GM20431 (cell line): ENCODE measurements around the gene TEKT5.

Source experiments
- in situ Hi-C: fragments of 300-500 bp; cut with MseI, MboI; formaldehyde crosslinking; loops from one replicate; pipeline ENCODE4 v1.15.0; 2020; ENCODE audit warnings: low sequenced_read_pairs; ENCODE audit not compliant: unreplicated experiment

The TEKT5 gene

DNA sequence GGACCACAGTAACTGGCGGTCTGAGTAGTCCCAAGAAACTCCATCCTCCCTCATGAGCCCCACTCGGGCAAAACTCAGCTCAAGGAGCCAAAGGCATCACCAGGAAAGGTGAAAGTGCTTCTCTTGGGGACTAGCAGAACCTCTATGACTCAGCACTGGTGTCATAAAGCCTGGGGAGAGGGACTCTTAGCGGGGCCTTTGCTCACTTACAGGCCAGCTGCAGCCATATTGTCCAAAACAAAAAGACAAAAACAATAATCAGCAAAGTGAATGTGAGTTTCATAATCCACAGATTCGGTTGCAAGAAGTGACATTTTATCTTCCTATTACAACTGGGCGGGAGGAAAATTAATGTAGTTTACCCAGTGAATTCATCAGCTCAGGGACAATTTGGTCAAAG is at the start of gene TEKT5:
TSS of gene TEKT5 (minus strand) at position 101 of the 400 bp plus-strand sequence. CDS start at position 44, 57 bp downstream.
- in situ Hi-C loops = no loop called here

DNA sequence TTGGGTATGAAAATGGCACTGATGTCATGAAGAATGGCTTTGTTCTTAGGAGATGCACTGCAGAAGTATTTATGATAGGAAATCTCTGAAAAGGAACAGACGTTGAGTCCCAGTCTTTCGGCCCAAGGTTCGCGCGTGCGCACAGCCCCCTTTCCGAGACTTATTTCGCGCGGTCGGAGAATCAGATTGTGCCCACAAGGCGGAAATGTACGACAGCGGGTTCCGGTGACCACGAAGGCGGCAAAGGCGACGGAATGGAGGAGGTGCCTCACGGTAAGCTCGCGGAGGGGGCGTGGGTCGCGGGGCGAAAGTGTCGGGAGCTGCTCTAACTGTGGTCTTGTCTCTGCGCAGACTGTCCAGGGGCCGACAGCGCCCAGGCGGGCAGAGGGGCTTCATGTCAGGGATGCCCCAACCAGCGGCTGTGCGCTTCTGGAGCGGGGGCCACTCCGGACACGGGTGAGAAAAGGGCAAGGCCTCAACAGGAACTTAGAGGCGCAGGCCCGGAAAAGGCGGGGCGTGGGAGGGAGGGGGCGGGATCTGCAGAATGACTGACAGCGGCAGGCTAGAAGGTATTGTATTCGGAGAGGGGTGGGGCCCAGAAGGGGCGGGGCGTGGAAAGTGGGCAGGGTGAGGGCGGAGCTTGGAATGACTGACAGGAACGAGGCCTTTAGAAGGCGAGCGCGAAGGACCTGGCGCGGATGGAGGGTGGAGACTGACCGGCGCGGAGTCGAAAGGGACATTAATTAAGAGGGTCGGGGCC is 49.1 kb upstream of the TEKT5 start, which contains the start of gene NUBP1:
TSS of gene NUBP1 (plus strand) at position 233 of the 760 bp plus-strand sequence. CDS start at position 255, 22 bp downstream.
- in situ Hi-C loops = loop anchor here (25.0 kb wide), 1 partner anchor 481 kb away; no protein-coding TSS in a partner anchor

DNA sequence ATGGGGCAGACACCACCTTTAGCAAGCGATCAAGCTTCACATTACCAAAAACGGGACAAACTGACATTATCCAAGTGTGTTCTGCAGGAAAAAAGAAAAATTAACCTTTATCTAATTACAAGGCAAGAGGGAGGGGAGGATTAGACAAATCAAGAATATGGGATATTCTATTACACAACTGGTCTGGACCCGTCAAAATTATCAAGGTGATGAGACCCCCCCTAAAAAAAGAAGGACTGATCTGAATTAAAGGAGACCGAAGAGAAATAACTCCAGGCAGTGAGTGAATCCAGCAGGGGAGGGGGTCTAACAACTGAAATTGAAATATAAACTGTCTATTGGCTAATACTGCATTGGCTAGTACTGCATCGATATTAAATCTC is 48.5 kb upstream of the TEKT5 start:
- in situ Hi-C loops = loop anchor here (25.0 kb wide), 1 partner anchor 481 kb away; no protein-coding TSS in a partner anchor

DNA sequence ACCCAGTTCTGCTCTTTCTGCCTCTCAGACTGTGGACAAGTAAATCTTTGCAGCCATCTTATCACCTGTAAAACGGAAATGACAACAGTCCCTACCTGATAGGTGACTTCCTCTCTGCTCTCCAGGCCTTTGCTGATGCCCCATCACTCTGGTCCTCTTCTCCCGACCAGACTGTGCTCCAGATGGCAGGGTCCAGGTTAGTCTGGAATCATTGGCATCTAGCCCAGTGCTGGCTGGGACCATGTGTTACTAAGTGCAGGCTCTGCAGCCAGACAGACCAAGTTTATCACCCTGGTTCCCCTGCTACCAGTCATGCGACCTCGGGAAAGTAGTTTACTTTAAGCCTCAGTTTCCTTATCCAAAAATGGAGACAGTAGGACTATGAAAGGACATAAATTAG is 47.1 kb upstream of the TEKT5 start:
- in situ Hi-C loops = loop anchor here (25.0 kb wide), 1 partner anchor 480 kb away; no protein-coding TSS in a partner anchor

DNA sequence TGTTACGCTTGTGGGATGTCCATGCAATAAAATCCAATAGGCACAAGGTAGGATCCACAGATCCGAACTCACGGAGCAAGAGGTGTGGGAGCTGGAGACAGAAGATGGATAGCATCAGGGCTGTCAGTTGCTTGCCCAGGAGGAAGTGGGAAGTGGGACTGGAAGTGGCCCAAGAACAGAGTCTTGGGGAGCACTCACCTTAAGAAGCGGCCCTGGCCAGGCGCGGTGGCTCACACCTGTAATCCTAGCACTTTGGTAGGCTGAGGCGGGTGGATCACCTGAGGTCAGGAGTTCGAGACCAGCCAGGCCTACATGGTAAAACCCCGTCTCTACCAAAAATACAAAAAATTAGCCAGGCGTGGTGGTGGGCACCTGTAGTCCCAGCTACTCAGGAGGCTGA is 46.5 kb upstream of the TEKT5 start:
- in situ Hi-C loops = loop anchor here (25.0 kb wide), 1 partner anchor 479 kb away; no protein-coding TSS in a partner anchor

DNA sequence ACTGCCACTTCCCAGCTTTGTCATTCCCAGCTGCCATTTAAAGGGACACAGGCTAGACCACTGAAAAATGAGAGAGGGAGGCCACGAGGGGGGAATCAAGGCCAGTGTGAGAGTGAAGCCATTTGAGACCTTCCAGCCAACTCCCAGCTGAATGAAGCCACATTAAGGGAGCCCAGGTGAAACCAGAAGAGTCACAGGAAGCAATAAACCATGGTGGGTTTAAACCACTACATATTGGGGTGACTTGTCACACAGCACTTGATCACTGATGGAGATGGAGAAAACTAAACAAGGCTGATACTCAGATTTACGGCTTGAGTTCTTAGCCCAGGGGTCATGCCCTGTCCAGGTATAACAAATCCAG is 46.1 kb upstream of the TEKT5 start:
- in situ Hi-C loops = loop anchor here (25.0 kb wide), 1 partner anchor 479 kb away; no protein-coding TSS in a partner anchor

DNA sequence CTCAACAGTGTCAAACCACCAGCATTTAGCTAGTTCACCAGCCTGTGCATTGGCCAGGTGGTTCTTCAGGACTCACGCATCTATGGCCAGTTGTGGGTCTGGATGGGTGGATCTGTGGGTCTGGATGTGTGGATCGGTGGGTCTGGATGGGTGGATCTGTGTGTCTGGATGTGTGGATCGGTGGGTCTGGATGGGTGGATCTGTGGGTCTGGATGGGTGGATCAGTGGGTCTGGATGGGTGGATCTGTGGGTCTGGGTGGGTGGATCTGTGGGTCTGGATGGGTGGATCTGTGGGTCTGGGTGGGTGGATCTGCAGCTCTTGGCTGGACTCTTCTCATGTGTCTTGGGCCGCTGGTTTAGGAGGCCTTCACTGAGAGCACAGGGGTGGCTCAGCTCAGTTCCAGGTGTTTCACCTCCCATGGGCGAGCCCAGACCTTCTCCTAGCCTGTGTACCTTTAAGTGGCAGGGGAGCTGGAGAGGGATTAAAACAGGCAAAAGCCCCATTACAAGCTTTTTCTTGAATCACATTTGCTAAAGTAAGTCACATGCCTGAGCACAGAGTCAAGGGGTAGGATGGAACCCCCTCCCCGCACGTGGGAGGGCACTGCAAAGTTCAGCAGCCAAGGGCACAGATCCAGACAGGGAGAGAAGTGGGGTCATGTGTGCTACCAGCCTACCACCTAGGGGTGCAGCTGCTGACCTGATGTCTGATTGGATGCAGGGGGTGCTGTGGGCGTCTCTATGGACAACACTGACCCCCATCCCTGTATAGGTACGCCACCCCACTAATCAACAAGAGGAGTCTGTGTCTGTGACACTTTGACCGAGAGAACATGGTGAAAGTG is 45.5 kb upstream of the TEKT5 start:
- in situ Hi-C loops = loop anchor here (10.0 to 25.0 kb wide), 2 partner anchors 215 to 478 kb away; no protein-coding TSS in a partner anchor

DNA sequence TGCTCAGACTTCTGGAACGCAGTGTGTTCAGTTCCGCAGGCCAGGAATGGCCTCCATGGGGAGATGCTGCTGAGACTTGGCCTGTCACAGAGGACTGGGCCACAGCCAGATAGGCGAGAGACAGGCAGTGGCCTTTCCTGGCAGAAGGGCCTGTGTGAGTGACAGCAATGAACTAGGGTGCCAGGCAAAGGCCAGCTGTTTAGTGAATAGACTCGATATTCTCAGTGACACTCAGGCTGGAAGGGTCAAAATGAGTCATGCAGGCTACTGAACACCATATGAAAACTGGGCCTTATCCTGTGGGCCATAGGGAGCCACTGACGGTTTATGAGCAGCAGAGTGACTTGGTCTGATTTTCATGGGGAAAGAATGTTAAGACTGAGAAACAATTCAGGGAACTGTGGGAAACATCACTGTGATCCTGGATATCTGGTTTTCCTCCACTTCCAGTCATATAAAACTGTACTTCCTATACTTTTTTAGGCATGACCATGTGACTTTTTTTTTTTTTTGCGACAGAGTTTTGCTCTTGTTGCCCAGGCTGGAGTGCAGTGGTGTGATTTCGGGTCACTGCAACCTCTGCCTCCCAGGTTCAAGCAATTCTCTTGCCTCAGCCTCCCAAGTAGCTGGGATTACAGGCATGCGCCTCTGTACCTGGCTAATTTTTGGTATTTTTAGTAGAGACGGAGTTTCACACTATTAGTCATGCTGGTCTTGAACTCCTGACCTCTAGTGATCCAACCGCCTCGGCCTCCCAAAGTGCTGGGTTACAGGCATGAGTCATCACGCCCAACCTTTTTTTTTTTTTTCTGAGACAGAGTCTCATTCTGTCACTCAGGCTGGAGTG is 43.7 kb upstream of the TEKT5 start:
- in situ Hi-C loops = loop anchor here (10.0 to 25.0 kb wide), 2 partner anchors 214 to 476 kb away; no protein-coding TSS in a partner anchor

DNA sequence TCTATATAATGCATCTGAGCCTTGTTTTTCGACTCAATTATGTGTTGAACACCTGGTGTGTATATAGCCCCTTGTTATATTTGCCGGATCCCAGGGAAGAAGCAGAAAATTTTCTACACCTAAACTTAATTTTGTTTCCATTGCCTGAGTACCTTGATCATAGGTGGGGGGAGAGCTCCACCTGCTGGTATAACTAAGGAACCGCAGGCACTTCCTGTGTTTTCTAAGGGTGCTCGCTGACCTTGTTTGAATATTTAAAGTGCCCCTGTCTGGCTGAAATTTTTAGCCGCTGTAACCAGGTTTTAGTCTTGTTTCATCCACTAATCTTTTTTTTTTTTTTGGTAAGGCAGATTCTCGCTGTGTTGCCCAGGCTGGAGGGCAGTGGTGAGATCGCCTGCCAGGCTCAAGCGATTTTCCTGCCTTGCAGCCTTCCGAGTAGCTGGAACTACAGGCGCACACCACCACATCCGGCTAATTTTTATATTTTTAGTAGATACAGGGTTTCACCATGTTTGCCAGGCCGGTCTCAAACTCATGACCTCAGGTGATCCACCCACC is 42.4 kb upstream of the TEKT5 start:
- in situ Hi-C loops = loop anchor here (10.0 to 25.0 kb wide), 2 partner anchors 212 to 475 kb away; no protein-coding TSS in a partner anchor

DNA sequence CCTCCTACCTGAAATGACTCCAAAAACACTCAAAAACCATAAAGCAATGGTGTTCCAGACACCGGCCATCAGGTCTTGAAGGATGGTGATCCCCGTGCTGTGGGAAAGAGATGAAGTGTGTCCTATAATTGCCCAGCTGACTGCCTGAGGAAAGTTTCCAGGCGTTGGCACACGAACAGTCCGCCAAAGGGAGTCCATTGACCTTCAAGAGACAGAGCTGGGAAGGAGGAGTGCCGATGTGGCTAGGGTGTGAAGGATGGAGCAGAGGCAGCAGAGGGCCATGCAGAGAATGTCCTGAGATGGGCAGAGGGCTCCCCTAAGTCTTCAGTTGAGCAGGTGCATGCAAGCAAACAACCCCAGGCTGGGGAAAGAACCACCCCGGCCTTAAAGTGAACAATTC is 37.1 kb upstream of the TEKT5 start:
- in situ Hi-C loops = loop anchor here (10.0 to 25.0 kb wide), 2 partner anchors 207 to 469 kb away; no protein-coding TSS in a partner anchor

DNA sequence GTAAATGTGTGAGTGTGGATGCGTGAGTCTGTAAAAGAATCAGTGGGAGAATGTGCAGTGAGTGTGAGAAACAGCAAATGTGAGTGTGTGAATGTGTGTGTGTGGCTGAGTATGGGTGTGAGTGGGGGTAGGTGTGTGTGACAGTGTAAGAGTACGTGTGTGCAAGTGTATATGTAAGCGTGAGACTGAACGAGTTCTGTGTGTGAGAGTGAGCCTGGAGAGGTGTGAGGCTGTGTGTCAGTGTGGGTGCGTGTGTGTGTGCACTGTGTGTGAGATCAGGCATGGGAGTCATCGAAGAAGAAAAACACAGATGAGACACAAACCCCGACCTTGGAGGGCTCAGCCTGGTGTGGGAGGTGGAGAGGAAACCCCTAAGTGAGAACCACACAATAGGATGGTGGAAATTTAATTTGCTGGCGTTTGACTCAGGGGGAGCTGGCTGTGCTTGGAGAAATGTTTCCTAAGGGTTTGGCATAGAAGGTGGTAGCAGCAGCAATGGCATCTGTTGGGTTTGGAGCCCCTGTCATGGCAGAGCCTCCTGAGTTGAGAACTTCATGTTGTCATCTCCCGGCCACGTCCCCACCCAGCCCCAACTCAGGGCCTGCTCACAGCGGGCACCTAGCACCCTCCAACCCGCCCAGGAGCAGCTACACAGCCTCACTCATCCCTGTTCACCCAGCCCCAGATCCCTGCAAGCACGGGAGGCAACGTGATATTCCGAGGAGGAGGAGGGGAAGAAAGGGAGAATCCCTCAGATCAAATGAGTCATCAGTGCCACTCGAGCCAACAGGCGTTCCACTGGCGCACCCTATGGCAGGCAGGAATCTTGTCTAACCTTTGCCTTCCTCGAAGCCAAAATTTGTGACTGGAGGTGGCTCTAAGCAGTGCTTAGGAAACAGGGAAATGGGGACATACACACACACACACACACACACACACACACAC is 34.6 kb upstream of the TEKT5 start:
- in situ Hi-C loops = loop anchor here (10.0 to 25.0 kb wide), 2 partner anchors 205 to 467 kb away; no protein-coding TSS in a partner anchor

DNA sequence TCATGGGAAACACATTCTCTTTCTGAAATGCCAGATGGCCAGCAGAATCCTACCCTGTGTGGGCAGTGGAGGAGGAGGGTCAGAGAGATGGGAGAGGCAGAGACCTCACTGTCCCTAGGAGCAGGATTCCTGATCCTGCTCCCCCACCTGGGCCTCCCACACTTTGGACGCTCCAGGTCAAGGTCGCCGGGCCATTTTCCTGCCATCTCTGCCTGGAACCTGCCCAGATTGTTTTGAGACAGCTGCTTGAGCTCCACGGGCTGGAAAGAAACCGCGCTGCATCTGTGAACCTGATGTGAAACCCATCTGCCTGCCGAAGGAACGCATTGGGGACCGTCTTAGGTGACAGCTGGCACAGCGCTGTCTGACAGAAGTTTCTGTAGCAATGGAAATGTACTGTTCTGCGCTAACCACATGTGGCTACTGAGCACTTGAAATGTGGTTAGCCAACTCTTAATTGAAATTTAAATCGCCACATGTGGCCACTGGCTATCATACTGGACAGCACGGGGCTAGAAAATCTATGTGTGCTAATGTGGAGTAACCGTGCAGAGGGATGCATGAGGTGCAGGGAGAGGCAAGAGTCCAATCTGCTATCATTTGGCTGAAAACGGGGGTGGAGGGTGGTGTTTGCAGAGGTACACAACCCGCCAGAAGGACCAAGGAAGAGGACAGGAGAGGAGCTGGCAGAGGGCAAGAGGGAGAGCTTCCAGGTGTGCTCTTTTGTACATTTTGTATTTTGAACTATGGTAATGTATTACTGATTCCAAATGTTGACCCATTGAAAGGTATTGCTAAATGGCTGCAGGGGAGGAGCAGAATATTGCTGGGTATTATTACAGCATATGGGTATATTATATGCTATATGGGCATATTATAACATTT is 33.5 kb upstream of the TEKT5 start:
- in situ Hi-C loops = loop anchor here (25.0 kb wide), 1 partner anchor 466 kb away; no protein-coding TSS in a partner anchor

DNA sequence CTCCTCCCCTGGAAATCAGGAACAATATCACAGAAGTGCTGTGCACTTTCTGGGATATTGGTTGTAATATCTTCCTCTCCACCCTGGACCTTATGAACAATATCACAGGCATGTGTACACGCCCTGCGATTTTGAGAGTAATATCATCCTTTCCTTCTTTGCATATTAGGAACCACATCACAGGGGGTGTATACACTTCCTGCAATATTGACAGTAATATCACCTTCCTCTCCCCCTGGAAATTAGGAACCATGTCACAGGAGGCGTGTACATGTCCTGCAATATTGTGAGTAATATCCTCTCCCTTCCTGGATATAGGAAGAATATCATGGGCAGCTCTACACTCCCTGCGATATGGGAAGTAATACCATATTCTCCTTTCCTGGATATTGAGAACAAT is 14.2 kb upstream of the TEKT5 start:
- in situ Hi-C loops = no loop called here

DNA sequence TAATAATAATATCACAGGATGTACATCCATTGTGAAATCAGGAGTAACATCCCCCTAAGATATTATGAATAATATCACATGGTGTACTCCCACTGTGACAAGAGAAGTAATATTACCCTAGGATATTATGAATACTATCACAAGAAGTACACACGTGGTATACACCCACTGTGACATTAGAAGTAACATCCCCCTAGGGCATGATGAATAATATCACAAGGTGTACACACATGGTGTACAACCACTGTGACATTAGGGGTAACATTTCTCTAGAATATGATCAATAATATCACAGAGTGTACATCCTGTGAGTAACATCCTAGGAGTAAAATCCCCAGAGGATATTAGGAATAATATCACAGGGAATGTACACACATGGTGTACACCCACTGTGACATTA is 5.0 kb upstream of the TEKT5 start:
- in situ Hi-C loops = no loop called here

DNA sequence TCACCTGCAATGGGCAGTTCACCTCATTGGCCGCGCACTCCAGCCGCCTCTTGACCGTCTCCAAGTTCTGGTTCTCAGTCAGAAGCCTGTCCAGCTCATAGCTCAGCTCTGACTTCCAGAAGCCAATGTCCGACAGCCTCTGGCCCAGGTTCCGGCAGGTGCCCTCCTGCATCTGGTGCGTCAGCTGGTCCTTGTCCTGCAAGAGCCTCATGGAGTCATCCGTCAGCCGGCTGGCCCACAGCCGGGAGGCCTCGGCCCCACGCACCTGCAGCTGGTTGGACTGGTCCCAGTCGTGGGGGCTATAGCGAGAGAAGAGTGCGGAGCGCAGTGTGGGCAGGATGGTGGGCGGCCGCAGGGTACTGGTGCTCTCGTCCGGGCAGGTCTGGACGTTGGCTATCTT is 424 bp downstream of the TEKT5 start:
- in situ Hi-C loops = no loop called here

DNA sequence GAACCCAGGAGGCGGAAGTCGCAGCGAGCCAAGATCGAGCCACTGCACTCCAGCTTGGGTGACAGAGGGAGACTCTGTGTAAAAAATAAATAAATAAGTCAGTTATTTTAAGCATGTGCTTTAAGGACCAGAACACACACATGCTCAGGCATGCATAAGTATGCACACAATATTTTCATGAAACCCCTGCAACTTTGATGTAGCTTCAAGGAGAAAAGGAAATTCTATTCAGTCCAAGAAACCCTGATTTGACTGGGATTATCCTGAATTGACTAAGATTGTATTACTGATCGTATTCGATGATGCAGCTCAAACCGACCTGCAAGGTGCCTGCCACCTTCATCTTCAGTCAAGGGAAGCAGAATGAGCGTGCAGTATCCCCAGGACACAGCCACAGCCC is 841 bp downstream of the TEKT5 start:
- in situ Hi-C loops = no loop called here

DNA sequence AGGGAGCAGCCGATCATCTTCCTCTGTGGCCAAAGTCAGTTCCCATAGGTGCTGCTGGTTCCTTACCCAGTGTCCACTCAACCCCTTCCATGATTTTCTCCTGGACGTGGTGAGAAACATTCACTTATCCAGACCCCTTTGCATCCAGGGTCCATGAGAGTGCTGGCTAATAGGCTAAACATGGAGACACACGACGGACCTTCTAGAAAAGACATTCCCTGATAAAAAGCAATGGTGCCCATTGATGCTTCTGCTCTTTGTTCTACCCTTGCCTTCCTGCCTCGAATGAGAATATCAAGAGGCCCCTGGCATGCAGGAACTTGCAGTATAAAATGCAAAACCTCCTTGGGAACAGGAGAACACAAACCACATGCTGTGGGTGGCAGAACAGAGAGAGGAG is 2.3 kb downstream of the TEKT5 start:
- in situ Hi-C loops = no loop called here
